ENCODE measurements around the gene KCTD13. TPM values are rescaled to one million over a fixed set of nuclear protein-coding genes. Genes with fewer than 3 reads are reported as not detected.
A peak's percentile ranks its signal among the peaks of the same experiment; 100 is the strongest.

The KCTD13 gene
- total RNA-seq, 2 donors from 2014 or later = 15.9 to 134 TPM

DNA sequence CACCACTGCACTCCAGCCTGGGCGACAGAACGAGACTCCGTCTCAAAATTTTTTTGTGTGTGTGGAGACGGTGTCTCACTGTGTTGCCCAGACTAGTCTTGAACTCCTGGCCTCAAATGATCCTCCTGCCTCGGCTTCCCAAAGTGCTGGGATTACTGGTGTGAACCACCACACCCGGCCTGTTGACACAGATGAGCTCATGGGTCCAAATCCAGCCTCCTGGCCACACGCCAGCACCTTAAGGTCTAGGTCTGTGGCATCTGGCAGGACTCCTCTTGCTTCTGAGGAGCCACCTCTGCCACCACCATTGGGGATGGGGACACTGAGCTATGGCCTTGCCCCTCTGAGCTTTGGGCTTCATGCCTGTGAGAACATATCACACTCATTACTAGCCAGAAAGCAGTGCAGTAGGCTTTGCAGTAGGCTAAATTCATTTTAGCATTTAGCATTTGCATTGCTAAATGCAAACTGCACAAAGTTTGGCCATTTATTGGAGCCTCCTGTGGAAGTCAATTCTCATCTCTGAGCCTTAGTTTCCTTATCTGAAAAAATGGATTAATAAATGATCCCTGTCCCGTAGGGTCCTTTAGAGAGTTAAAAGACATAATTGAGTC lies 57.5 kb downstream of the KCTD13 start:
- TF ChIP-seq, protein P1, sequence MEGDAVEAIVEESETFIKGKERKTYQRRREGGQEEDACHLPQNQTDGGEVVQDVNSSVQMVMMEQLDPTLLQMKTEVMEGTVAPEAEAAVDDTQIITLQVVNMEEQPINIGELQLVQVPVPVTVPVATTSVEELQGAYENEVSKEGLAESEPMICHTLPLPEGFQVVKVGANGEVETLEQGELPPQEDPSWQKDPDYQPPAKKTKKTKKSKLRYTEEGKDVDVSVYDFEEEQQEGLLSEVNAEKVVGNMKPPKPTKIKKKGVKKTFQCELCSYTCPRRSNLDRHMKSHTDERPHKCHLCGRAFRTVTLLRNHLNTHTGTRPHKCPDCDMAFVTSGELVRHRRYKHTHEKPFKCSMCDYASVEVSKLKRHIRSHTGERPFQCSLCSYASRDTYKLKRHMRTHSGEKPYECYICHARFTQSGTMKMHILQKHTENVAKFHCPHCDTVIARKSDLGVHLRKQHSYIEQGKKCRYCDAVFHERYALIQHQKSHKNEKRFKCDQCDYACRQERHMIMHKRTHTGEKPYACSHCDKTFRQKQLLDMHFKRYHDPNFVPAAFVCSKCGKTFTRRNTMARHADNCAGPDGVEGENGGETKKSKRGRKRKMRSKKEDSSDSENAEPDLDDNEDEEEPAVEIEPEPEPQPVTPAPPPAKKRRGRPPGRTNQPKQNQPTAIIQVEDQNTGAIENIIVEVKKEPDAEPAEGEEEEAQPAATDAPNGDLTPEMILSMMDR (IDR thresholded peaks at IDR 0.05) = no peak
- TF ChIP-seq POLR2A (IDR thresholded peaks at IDR 0.05) = no peak
- TF ChIP-seq POLR2AphosphoS5 (IDR thresholded peaks at IDR 0.05) = no peak
- H3K4me3 ChIP-seq = no peak overlapping the region
- intact Hi-C loops (cut with DNase I) = no loop called here
- no peaks in the 10 kb centered on the region for H3K36me3 ChIP-seq
- H3K27me3 ChIP-seq (replicated peaks; ENCODE audit: insufficient read depth) = no peaks in the 10 kb centered on the region
- no peak for DNase-seq (ENCODE audit: low spot score)
- H3K4me1 ChIP-seq (replicated peaks) = no peaks in the 10 kb centered on the region
- WGBS = 66% methylated on average over 8 of the region's 8 CpGs
- H3K27ac ChIP-seq = no peak overlapping the region
- no peaks in the 10 kb centered on the region for H3K9me3 ChIP-seq

GRCh38 chr16:29864205-29864604 lies 61.8 kb downstream of the KCTD13 start:
- WGBS = 81% methylated on average over 9 of the region's 9 CpGs
- Histone ChIP-seq H3K4me1 (replicated peaks) (peaks cover 5% of the 10 kb centered on the region), H3K27me3 (replicated peaks; ENCODE audit: insufficient read depth) (no peaks in the 10 kb centered on the region), H3K27ac (no peak overlapping the region), H3K9me3 (no peaks in the 10 kb centered on the region), H3K36me3 (no peaks in the 10 kb centered on the region), H3K4me3 (no peak overlapping the region)
- no peak for DNase-seq (ENCODE audit: low spot score)
- intact Hi-C loops (cut with DNase I) = loop anchor here (5.0 kb wide), 2 partner anchors 47 to 138 kb away; partner anchors contain the start of gene PAGR1
- TF ChIP-seq POLR2AphosphoS5 (IDR thresholded peaks at IDR 0.05) (no peak), POLR2A (IDR thresholded peaks at IDR 0.05) (no peak)
- TF ChIP-seq, protein P1 (IDR thresholded peaks at IDR 0.05) = no peak

GRCh38 chr16:29863669-29863984 lies 62.4 kb downstream of the KCTD13 start:
- Histone ChIP-seq H3K27ac (peak overlapping the region in 1 of 2 donors; percentile 96), H3K4me1 (replicated peaks) (peaks cover 9% of the 10 kb centered on the region), H3K4me3 (peak overlapping the region in 1 of 2 donors; percentile 99), H3K9me3 (no peaks in the 10 kb centered on the region), H3K36me3 (no peaks in the 10 kb centered on the region), H3K27me3 (replicated peaks; ENCODE audit: insufficient read depth) (no peaks in the 10 kb centered on the region)
- no peak for DNase-seq (ENCODE audit: low spot score)
- TF ChIP-seq POLR2A (IDR thresholded peaks at IDR 0.05) = no peak
- TF ChIP-seq, protein P1 (IDR thresholded peaks at IDR 0.05) = no peak
- TF ChIP-seq POLR2AphosphoS5 (IDR thresholded peaks at IDR 0.05) = no peak
- 30% methylated on average over 16 of the region's 16 CpGs for WGBS
- intact Hi-C loops (cut with DNase I) = loop anchor here (5.0 kb wide), 2 partner anchors 46 to 139 kb away; partner anchors contain the start of gene PAGR1

- intact Hi-C loops (cut with DNase I) = loop anchor here (5.0 kb wide), 2 partner anchors 46 to 139 kb away; partner anchors contain the start of gene PAGR1
- Histone ChIP-seq H3K36me3 (no peaks in the 10 kb centered on the region), H3K27ac (peak within 1 kb of the TSS; percentile 81 to 96), H3K9me3 (no peaks in the 10 kb centered on the region), H3K27me3 (replicated peaks; ENCODE audit: insufficient read depth) (no peaks in the 10 kb centered on the region), H3K4me1 (replicated peaks) (peaks cover 10% of the 10 kb centered on the region), H3K4me3 (peak within 1 kb of the TSS; percentile 92 to 99)
- peak; percentile 94 for DNase-seq (ENCODE audit: low spot score)
- under 1% methylated on average over 57 of the region's 57 CpGs for WGBS
- peak; percentile 95 for TF ChIP-seq POLR2AphosphoS5 (IDR thresholded peaks at IDR 0.05)
- TF ChIP-seq POLR2A (IDR thresholded peaks at IDR 0.05) = peak; percentile 30
- TF ChIP-seq, protein P1 (IDR thresholded peaks at IDR 0.05) = peak in 3 of 4 experiments; percentile 39 to 79 (median 79)
Measured at GRCh38 chr16:29862884-29863668, 63.0 kb downstream of the KCTD13 start, which contains the start of gene CDIPT. CDIPT (minus strand) TSS chr16:29863226; CDS start chr16:29862857, 369 bp downstream.
